Measurements from ENCODE around the gene NCF2. TPM values are rescaled to one million over a fixed set of nuclear protein-coding genes. Genes with fewer than 3 reads are reported as not detected.

NCF2 gene
- total RNA-seq, 1 donor from 2014 or later = 29.6 TPM

- peak; percentile 68 for ATAC-seq
- intact Hi-C loops (cut with DNase I) = no loop called here
- DNase-seq (ENCODE audit: low spot score) = no peak
These were observed 22.7 kb downstream of the NCF2 start for GRCh38 chr1:183567584-183567983.

GRCh38 chr1:183566026-183566425, 24.2 kb downstream of the NCF2 start:
- intact Hi-C loops (cut with DNase I) = no loop called here
- ATAC-seq (no peak), DNase-seq (ENCODE audit: low spot score) (no peak)

DNA sequence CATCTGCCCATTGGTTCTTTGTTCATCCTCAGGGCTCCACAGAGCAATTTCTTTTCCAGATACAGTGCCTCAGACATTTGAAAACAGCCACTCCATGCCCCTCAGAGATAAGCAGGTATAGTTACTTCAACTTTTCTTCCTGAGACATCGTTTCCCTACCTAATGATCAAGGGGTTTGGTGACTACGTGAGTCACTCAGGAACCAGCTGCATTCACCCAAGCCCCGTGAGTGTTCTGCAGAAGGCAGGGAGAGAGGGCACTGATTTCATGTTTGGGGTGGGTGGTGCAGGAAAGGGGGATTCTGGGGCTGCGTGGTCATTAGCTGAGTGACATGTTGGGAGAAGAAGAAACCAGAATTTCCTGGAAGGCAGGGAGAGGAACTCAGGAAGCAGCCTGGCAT, 25.0 kb downstream of the NCF2 start:
- ATAC-seq (no peak), DNase-seq (ENCODE audit: low spot score) (no peak)
- intact Hi-C loops (cut with DNase I) = no loop called here

DNA sequence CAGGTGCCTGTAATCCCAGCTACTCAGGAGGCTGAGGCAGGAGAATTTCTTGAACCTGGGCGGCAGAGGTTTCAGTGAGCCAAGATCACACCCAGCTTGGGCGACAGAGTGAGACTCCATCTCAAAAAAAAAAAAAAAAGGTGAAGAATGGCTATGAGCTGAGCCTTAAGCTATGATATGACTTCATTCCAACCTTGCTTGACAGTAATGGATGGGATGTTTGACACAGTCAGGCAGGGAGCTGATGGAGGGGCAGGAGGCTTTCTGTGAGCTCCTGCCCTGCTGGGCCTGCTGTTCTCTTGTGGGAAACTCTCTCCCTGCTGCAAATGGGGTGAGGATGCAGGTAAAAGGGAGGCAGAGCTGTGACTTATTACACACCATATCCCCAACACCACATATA, 27.6 kb downstream of the NCF2 start:
- intact Hi-C loops (cut with DNase I) = no loop called here
- ATAC-seq = no peak
- DNase-seq (ENCODE audit: low spot score) = no peak

- DNase-seq (ENCODE audit: low spot score) (no peak), ATAC-seq (no peak)
- intact Hi-C loops (cut with DNase I) = no loop called here
These were observed 31.2 kb downstream of the NCF2 start for GRCh38 chr1:183559061-183559460.

- no peak for DNase-seq (ENCODE audit: low spot score)
- intact Hi-C loops (cut with DNase I) = no loop called here
- no peak for ATAC-seq
These were observed 35.7 kb downstream of the NCF2 start for GRCh38 chr1:183554577-183554976.

- ATAC-seq (no peak), DNase-seq (ENCODE audit: low spot score) (no peak)
- intact Hi-C loops (cut with DNase I) = no loop called here
These were observed 36.5 kb downstream of the NCF2 start for GRCh38 chr1:183553764-183554163.

DNA sequence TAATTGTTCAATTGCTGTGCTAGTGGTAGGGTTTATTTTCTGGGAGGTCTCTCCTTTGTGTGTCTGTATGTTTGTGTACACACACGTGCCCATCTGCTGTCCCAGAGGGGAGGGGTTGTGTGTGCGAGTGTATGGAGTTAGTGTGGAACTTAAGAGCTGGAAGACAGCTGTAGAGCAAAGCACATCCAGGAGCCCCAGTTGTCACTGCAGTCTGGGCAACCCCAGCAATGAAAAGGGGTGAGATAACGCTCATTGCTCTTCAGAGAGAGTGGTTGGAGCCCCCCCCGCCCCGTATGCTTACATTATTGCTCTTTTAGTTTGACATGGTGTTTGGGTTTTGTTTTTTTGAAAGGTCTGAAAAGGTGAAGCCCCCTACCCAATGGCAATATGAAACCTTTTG, 36.9 kb downstream of the NCF2 start:
- DNase-seq (ENCODE audit: low spot score) (no peak), ATAC-seq (no peak)
- intact Hi-C loops (cut with DNase I) = no loop called here

DNA sequence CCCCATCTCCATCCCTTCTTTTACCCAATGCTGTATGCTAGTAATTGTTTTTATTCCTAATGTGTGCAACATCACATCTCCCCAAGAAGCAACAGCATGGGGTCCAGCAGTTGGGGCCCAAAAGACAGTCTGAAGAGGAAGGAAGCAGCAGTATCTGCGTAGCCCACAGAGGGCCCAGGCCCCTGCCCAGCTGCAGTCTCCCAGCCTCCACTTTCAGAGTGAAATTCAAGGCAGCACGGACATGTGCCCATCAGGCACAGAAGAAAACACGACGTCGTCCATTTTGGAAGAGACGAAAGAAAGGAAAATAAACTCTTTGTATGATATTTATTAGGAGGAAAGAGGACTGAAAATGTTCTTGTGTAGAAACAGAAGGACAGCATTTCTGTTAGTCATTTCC, 37.4 kb downstream of the NCF2 start:
- intact Hi-C loops (cut with DNase I) = no loop called here
- DNase-seq (ENCODE audit: low spot score) (no peak), ATAC-seq (no peak)

GRCh38 chr1:183552441-183552840, 37.8 kb downstream of the NCF2 start:
- peak; percentile 10 for ATAC-seq
- DNase-seq (ENCODE audit: low spot score) = no peak
- intact Hi-C loops (cut with DNase I) = no loop called here

DNA sequence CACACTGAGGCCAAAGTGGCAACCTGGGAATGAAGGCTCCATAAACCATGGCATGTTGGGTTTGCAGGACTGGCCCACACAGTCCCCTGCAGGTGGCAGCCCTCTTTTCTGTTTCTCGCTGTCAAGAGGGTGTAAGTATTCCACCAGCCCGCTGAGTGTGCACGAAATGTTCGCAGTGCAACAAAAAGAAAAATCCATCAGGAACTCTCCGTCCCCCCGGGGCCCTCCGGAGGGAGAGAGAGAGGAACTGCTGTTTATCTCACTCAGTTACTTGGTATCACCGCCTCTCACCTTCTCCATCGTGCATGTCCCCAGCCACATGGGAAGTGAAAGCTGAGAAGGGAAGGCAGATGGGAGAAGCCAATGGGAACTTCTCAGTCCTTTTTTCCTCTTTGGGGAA, 38.3 kb downstream of the NCF2 start:
- ATAC-seq (no peak), DNase-seq (ENCODE audit: low spot score) (no peak)
- intact Hi-C loops (cut with DNase I) = no loop called here

DNA sequence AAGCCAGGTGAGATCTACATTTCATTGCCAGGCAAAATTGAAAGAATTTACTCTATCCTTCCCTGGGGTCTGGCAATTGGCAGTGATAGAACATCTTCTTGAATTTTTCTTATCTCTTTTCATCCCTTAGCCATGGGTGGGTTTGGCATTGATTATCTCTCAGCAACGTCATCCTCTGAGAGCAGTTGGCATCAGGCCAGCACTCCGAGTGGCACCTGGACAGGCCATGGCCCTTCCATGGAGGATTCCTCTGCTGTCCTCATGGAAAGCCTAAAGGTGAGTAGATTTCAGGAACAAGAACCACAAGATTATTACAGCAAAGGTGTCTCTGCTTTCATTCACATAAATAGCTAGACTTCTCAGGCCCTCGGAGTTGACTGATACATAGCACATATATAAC, 39.3 kb downstream of the NCF2 start:
- DNase-seq (ENCODE audit: low spot score) = no peak
- intact Hi-C loops (cut with DNase I) = no loop called here
- ATAC-seq = no peak

DNA sequence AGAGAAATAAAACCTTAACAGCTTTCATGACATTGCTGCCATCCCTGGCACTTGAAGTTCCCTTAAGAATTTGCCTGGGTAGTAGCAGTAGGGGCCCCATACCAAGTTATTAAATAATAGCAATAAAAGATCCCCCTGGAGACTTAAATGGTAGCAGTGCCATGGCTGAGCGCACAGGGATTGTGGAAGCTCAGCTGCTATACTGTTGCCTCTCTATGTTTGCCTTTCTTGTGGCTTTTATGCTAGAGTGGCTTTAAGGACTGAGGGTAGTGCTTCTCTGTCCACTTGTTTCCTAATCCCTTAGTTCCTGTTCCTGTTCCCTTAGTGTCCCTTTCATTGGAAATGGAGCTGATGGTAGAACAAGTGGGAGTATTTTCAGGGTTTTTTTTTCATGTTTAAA, 42.1 kb downstream of the NCF2 start:
- intact Hi-C loops (cut with DNase I) = no loop called here
- ATAC-seq (no peak), DNase-seq (ENCODE audit: low spot score) (no peak)

GRCh38 chr1:183546427-183546826, 43.8 kb downstream of the NCF2 start:
- intact Hi-C loops (cut with DNase I) = no loop called here
- ATAC-seq (no peak), DNase-seq (ENCODE audit: low spot score) (no peak)

- no peak for DNase-seq (ENCODE audit: low spot score)
- intact Hi-C loops (cut with DNase I) = no loop called here
- no peak for ATAC-seq
These were observed 45.5 kb downstream of the NCF2 start for GRCh38 chr1:183544598-183545297.

DNA sequence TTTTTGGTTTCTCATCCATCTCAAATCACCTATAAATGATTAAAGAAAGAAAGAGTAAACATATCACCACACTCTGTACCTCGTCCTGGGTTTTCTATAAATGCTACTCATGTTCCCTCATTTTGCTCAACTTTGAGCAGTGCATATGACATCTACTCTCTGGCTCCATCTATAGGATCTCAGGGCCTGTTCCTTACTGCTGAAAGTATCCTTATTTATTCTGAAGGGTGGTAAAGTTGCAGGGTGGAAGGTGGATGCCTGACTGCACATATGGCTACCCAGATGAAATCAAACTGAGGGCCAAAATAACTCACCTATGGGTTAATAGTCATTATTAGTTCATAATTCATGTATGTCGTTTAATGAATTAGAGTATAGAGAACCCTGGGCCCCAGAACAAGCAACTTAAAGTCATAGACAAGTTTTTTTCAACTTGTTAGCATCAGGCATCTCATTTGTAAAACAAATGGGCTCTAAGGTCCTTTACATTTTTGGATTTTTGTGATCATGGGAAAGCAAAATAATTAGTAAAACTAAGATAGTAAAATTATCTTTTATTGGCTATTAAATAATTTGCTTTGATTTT, 46.5 kb downstream of the NCF2 start:
- ATAC-seq = peak; percentile 82
- intact Hi-C loops (cut with DNase I) = no loop called here
- no peak for DNase-seq (ENCODE audit: low spot score)

DNA sequence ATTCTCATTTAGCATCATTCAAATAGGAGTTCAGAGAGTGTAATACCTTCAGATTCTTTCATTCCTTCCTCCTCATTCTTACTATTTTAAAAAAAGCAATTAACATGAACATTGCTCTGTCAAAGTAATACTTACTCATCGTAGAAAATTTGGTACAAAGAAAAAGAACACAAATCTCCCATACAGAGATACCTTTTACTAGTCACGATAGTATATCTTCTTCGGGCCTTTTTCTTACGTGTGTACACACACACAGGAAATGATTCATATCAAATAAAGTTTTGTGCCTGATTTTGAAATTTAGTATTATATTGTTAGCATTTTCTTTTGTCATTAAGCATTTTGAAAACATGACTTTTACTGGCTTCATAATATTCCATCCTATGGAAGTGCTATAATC, 52.9 kb downstream of the NCF2 start:
- ATAC-seq (no peak), DNase-seq (ENCODE audit: low spot score) (no peak)
- intact Hi-C loops (cut with DNase I) = no loop called here

DNA sequence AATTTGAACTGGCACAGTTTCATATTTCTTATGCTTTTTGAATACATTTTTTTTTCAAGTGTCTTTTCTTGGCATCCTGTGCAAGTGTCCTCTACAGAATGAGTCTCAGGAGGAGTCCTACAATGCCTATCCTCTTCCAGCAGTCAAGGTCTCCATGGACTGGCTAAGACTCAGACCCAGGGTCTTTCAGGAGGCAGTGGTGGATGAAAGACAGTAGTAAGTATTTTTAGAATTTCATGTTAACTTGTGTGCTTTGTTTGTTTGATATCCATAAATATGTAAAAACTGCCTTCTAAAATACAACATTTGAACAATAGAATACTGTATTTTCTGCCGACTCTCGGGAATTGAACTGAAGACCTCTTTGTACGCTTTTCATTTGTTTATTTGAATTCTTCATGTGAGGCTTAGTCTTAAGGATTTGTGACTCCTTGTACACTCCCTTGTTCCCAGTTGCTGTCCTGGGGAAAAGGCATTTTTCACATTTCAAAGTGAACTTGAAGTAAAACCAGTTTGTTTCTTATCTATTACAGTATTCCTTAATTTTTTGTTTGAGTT, 56.6 kb downstream of the NCF2 start:
- DNase-seq (ENCODE audit: low spot score) (no peak), ATAC-seq (peak; percentile 81)
- intact Hi-C loops (cut with DNase I) = no loop called here

DNA sequence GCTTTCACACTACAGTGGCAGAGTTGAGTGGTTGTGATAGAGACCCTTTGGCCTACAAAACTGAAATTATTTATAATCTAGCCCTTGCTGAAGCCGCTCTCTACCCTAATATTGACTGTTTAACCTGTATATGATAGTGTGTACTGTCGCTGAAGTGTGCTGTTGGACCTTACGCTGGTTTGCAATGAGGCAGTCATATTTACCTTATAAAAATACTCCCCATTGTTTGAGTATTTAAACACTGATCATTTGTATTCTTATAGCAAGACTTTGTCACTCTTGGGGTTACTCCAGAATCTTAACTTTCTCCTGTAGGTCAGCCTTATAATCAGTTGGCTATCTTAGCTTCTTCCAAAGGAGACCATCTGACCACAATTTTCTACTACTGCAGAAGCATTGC, 61.7 kb downstream of the NCF2 start:
- ATAC-seq (no peak), DNase-seq (ENCODE audit: low spot score) (no peak)
- intact Hi-C loops (cut with DNase I) = no loop called here

- ATAC-seq = no peak
- DNase-seq (ENCODE audit: low spot score) = no peak
- intact Hi-C loops (cut with DNase I) = no loop called here
These were observed 68.2 kb downstream of the NCF2 start for GRCh38 chr1:183522104-183522503.

DNA sequence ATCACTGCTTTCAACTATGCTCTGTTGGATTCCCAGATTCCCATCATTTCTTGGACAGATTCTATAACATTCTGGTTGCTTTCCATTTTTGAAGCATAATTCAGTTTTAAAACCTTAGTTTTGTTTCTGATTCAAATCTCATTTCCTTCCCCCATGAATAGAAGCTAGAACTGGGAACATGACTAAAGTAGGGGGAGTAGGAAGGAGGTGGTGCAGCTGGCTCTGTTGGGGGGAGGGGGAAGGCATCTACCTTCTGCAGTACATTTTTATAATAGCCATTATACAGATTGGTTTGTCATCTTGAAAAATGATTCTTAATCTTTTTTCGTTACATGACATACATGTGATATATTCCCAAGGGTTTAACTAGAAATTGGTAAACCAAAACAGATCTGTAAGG, 69.9 kb downstream of the NCF2 start:
- intact Hi-C loops (cut with DNase I) = no loop called here
- ATAC-seq (no peak), DNase-seq (ENCODE audit: low spot score) (no peak)
